ENCODE data around the gene OMP. TPM values are rescaled to one million over a fixed set of nuclear protein-coding genes. Genes with fewer than 3 reads are reported as not detected.

OMP gene
- total and polyA plus RNA-seq, 9 donors: 0.55 to 1.8 (median 1.6) TPM; not detected in 4

DNA sequence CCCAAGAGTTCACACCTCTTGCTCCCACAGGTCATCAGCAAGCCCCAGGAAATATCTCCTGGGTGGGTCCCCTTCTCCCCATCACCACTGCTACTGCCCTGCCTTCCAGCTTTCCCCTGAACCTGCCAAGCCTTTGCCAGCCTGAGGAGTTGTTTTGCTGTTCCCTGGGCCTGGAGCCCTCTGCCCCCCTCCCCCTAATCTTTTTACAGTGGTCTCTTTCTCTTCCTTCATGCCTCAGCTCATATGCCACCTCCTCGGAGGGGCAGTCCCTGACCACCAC is 44.3 kb downstream of the OMP start:
- Histone ChIP-seq H3K36me3 (no peaks in the 10 kb centered on the region), H3K27me3 (no peaks in the 10 kb centered on the region), H3K4me1 (ENCODE audit: insufficient read depth) (no peaks in the 10 kb centered on the region), H3K27ac (no peak overlapping the region), H3K9me3 (no peaks in the 10 kb centered on the region), H3K4me3 (no peak overlapping the region)
- DNase-seq: no peak
- TF ChIP-seq POLR2A (IDR thresholded peaks at IDR 0.05) (no peak), EP300 (IDR thresholded peaks at IDR 0.05) (no peak), CTCF (IDR thresholded peaks at IDR 0.05) (no peak)
- WGBS, 3 donors: 70 to 90% (median 85%) methylated on average over 1 of the region's 1 CpG
- intact Hi-C loops (cut with DNase I): no loop called here

GRCh38 chr11:77147668-77148321 is 45.2 kb downstream of the OMP start:
- no peak for TF ChIP-seq CTCF (IDR thresholded peaks at IDR 0.05)
- no peak for TF ChIP-seq EP300 (IDR thresholded peaks at IDR 0.05)
- TF ChIP-seq POLR2A (IDR thresholded peaks at IDR 0.05): no peak
- WGBS, 3 donors: 70 to 75% (median 71%) methylated on average over 39 to 47 of the region's 47 CpGs
- Histone ChIP-seq H3K27me3 (no peaks in the 10 kb centered on the region), H3K9me3 (no peaks in the 10 kb centered on the region), H3K4me3 (peak overlapping the region; percentile 16), H3K4me1 (ENCODE audit: insufficient read depth) (no peaks in the 10 kb centered on the region), H3K36me3 (no peaks in the 10 kb centered on the region), H3K27ac (no peak overlapping the region)
- DNase-seq: peak in 1 of 5 donors; percentile 49
- intact Hi-C loops (cut with DNase I): no loop called here

GRCh38 chr11:77148963-77149715 is 46.5 kb downstream of the OMP start:
- Histone ChIP-seq H3K27me3 (no peaks in the 10 kb centered on the region), H3K36me3 (no peaks in the 10 kb centered on the region), H3K4me1 (ENCODE audit: insufficient read depth) (peaks cover 2% of the 10 kb centered on the region), H3K27ac (no peak overlapping the region), H3K9me3 (no peaks in the 10 kb centered on the region), H3K4me3 (no peak overlapping the region)
- TF ChIP-seq POLR2A (IDR thresholded peaks at IDR 0.05) (no peak), EP300 (IDR thresholded peaks at IDR 0.05) (no peak), CTCF (IDR thresholded peaks at IDR 0.05) (no peak)
- no peak for DNase-seq
- 93 to 95% (median 94%) methylated on average over 8 of the region's 8 CpGs for WGBS, 3 donors
- intact Hi-C loops (cut with DNase I): no loop called here

- Histone ChIP-seq H3K9me3 (no peaks in the 10 kb centered on the region), H3K27me3 (no peaks in the 10 kb centered on the region), H3K36me3 (no peaks in the 10 kb centered on the region), H3K4me1 (ENCODE audit: insufficient read depth) (peaks cover 2% of the 10 kb centered on the region), H3K27ac (no peak overlapping the region), H3K4me3 (no peak overlapping the region)
- intact Hi-C loops (cut with DNase I): no loop called here
- TF ChIP-seq POLR2A (IDR thresholded peaks at IDR 0.05) (no peak), EP300 (IDR thresholded peaks at IDR 0.05) (no peak), CTCF (IDR thresholded peaks at IDR 0.05) (no peak)
- DNase-seq: no peak
- WGBS, 3 donors: 84 to 86% (median 86%) methylated on average over 12 of the region's 12 CpGs
Measured at GRCh38 chr11:77149716-77150392, 47.2 kb downstream of the OMP start.
